RKO (cell line): Measurements from ENCODE around the gene KAZN.
"Not testable (repeated sequence)": the region's sequence is repeated elsewhere in the genome, so short reads cannot be mapped to it uniquely, and the experiment has no call there.

Experiments used
- DNase-seq: peaks from one replicate; pipeline ENCODE4 v3.0.0-alpha.2; 2016; ENCODE audit warnings: low spot score

Gene KAZN

GRCh38 chr1:15038232-15039016, 439.9 kb downstream of the KAZN start:
- DNase-seq, result peak; percentile 57

DNA sequence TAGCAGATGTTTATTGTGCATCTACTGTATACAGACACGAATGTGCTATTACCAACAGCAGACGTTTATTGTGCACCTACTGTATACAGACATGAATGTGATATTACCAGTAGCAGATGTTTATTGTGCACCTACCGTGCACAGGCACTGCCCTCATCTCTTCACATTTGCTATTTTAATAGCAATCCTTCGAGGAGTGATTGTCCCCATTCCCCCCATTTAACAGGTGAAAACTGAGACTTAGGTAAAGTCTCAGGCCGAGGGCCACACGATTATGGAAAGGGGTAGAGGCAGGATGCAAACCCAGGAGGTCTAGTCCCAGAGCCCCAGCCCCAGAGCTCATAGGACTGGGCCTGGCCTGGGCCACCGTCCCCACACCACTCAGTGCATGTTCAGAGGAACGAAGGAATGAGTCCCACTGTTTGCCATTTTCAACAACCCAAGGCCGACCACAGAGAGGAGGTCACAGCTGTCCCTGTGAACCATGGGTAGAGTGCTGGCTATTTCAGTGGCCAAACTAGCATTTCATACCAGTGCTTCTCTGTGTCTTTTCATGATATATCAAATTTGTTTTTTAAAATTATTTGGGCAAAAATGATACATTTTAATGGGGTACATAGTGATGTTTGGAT, 440.6 kb downstream of the KAZN start:
- DNase-seq, result no peak

- DNase-seq, result no peak
Measured at GRCh38 chr1:15039901-15040300, 441.4 kb downstream of the KAZN start.

- DNase-seq, result not testable (repeated sequence)
Measured at GRCh38 chr1:15040685-15041084, 442.2 kb downstream of the KAZN start.

DNA sequence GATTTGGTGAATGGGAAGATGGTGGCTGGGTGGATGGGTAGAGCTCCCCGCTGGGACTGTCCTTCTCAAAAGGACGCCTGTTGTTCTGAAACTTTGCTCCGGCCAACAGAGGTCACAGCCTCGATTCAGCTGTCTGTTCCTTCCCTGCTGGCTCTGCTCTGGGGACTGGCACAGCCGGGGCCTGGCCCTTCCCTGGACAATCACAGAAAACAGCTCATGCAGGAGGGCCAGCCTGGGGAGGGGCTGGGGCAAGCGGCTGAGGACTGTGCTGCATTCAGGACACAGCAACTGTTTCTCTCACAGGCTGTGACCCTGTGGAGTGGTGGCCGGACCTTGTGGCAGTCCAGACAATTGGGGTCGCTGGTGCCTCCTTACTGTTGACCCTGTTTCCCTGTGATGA, 444.4 kb downstream of the KAZN start:
- no peak for DNase-seq

DNA sequence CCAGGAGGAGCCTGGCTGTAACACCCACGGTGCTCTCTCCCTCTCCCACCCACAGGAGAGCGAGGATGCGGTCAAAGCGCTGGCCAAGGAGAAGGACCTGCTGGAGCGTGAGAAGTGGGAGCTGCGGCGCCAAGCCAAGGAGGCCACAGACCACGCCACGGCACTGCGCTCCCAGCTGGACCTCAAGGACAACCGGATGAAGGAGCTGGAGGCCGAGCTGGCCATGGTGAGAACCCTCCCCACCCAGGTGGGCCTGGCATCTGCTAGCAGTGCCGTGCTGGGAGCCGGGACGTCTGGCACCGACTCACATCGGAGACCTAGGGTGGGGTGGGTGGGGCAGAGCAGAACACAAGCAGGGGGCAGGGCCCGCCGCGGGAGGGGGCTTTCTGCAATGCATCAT, 445.4 kb downstream of the KAZN start:
- no peak for DNase-seq

GRCh38 chr1:15045123-15045522, 446.6 kb downstream of the KAZN start:
- DNase-seq, result no peak

- peak; percentile 60 for DNase-seq
Measured at GRCh38 chr1:15046487-15047165, 448.1 kb downstream of the KAZN start.

GRCh38 chr1:15047237-15047636, 448.8 kb downstream of the KAZN start:
- no peak for DNase-seq

DNA sequence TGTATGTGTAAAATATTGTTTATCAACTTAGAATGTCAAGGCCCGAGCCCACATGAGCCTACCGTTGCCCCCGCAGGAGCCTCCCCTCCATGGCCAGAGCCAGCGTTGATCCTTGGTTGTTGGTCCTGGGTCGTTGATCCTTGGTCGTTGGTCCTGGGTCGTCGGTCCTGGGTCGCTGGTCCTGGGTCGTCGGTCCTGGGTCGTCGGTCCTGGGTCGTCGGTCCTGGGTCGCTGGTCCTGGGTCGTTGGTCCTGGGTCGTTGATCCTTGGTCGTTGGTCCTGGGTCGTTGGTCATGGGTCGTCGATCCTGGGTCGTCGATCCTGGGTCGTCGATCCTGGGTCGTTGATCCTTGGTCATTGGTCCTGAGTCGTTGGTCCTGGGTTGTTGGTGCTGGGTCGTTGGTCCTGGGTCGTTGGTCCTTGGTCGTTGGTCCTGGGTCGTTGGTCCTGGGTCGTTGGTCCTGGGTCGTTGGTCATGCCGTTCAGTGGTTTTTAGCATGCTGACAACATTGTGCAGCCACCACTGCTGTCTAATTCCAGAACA, 450.0 kb downstream of the KAZN start:
- DNase-seq, result no peak

DNA sequence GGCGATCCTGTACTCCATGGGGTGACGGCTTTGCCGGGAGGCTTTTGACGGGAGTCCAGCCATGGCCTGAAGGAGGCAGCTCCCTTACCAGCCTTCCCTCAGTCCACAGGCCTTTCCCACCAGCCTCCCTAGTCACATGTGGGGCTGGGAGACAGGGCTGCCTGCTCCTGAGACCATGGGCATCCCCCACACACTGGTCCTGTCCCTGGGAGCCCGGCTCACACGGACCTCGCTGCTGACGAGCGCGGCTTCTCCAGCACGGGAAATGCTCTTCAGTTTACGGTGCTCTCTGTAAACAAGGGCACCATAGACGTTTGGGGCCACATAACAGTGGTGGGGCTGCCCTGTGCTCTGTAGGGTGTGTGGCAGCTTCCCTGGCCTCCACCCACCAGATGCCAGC, 450.6 kb downstream of the KAZN start:
- no peak for DNase-seq

- DNase-seq, result no peak
Measured at GRCh38 chr1:15051882-15052528, 453.5 kb downstream of the KAZN start.

DNA sequence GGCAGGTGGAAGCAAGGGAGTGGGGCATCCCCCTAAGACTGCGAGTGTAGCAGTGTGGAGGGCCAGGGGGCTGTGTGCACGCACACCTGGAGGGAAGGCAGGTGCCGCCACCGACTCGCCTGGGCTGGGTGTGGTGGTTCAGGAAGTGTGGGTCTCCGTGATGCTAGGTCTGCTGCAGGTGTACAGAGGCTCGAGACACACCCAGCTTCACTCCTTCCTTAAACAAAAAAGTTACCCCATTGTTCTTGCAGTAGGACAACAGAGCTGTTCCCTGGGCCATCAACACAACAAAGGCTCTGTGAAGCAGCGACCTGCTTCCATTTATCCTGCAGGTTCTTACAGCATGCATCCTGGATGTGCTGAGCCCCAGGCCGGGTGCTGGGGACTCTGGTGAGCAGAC, 454.7 kb downstream of the KAZN start:
- no peak for DNase-seq

DNA sequence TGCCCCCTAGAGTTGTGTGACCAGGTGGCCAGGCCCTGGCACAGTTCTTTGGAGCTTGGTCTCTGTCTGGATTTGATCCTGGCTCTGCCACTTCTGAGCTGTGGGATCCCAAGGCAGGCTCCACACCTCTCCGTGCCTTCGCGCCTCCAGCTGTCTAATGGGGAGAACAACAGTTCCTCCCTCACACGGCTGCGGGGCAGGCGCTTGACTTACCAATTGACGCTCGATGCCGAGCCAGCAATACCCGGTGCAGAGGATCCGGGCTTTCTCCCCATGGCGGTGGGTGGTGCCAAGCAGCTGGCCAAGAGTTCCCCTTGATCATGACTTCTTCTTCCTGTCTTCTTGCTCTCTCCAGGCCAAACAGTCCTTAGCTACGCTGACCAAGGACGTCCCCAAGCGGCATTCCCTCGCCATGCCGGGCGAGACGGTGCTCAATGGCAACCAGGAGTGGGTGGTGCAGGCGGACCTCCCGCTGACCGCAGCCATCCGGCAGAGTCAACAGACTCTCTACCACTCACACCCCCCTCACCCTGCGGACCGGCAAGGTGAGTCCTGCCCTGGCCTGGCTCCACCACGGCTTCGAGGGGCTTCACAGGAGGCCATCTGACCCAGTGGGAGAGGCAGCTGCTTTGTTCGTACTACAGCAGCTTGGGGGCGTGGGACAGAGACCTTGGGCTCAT, 457.4 kb downstream of the KAZN start:
- no peak for DNase-seq

- DNase-seq, result no peak
Measured at GRCh38 chr1:15056515-15057285, 458.2 kb downstream of the KAZN start.

DNA sequence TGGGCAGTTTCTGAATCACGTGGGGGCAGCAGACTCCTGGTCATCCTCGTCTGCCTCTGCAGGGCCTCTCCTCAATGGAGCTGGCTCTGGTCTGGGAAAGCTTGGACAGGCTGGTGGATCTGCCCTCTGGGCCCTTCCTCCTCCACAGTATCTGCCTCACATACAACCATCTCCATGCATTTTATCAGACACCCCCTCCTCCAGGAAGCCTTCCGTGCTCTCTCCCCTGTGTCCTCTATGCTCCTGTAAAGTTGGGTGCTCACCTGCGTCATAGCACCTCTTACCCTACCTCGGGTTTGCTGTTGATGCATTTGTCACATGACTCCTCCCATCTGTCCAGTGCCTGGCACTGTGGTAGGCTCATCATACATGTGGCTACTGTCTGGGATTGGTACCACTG, 459.3 kb downstream of the KAZN start:
- no peak for DNase-seq

- DNase-seq, result no peak
Measured at GRCh38 chr1:15058261-15058660, 459.8 kb downstream of the KAZN start.

- no peak for DNase-seq
Measured at GRCh38 chr1:15060104-15060503, 461.6 kb downstream of the KAZN start.

DNA sequence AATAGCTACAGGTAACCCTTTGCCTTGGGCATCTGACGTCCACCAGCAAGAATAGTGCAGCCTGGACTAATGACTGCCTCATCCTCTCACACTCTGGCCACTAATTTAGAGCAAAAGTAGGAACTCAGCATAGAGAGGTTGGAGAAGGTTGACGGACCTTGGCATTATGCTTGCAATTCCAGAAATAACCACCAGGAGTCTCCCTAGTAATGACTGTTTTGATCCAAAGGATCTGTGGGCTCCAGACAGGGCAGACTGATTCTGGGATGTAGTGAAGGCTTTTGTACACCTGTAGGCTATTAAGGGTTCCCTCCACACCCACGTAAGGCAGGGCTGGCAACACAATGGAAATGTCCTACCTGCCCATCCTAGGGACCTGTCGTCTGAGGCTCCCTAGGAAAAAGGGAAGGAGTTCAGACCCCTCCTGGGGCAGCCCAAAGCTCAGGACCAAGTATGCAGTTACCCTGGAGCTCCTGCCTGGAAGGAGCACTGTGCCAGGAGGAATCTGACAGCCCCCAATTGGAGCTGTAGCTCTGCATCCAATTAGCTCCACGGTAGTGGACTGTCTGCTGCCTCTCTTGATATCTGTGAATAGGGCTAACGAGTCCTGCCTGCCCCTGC, 464.1 kb downstream of the KAZN start:
- DNase-seq, result no peak

- no peak for DNase-seq
Measured at GRCh38 chr1:15063346-15063745, 464.9 kb downstream of the KAZN start.

- DNase-seq, result no peak
Measured at GRCh38 chr1:15063783-15064182, 465.3 kb downstream of the KAZN start.
